GM23338 (cell line): ENCODE data around the gene SLC6A19. TPM values are rescaled to one million over a fixed set of nuclear protein-coding genes. Genes with fewer than 3 reads are reported as not detected.
A peak's percentile ranks its signal among the peaks of the same experiment; 100 is the strongest.

ENCODE experiments used
- ATAC-seq: fragments of 200-7000 bp; cut with Tn5 transposase; 3 replicates; pipeline ENCODE4 v1.9.1; 2020
- DNase-seq: peaks from one replicate; pipeline ENCODE4 v3.0.0-alpha.2; 2015; ENCODE audit warnings: low spot score
- H2AFZ ChIP-seq: fragments of 200-600 bp; sonication (generic); 2 replicates; pipeline ENCODE4 v1.8.0; 2016; ENCODE audit warnings: antibody characterized with exemption, mild to moderate bottlenecking, moderate library complexity
- H3F3A ChIP-seq: fragments of 200-600 bp; sonication (generic); replicated peaks from 2 replicates; pipeline ENCODE4 v1.8.0; 2017; ENCODE audit warnings: antibody characterized with exemption, mixed run types, low read depth
- H3K27ac ChIP-seq: fragments of 200-600 bp; sonication (generic); 2 replicates; pipeline ENCODE4 v1.6.1; 2016; ENCODE audit warnings: low read depth
- H3K27me3 ChIP-seq: fragments of 200-600 bp; sonication (generic); 2 replicates; pipeline ENCODE4 v1.8.0; 2016; ENCODE audit warnings: mild to moderate bottlenecking, mixed run types, moderate library complexity; ENCODE audit not compliant: insufficient read depth
- H3K36me3 ChIP-seq: fragments of 200-600 bp; sonication (generic); 2 replicates; pipeline ENCODE4 v1.8.0; 2016; ENCODE audit warnings: mild to moderate bottlenecking; ENCODE audit not compliant: insufficient read depth
- H3K4me1 ChIP-seq: fragments of 200-600 bp; sonication (generic); 2 replicates; pipeline ENCODE4 v1.8.0; 2016; ENCODE audit warnings: mild to moderate bottlenecking, moderate library complexity; ENCODE audit not compliant: insufficient read depth
- H3K4me2 ChIP-seq: fragments of 200-600 bp; sonication (generic); 2 replicates; pipeline ENCODE4 v1.7.1; 2017; ENCODE audit warnings: mixed run types
- H3K4me3 ChIP-seq: fragments of 200-600 bp; sonication (generic); 2 replicates; pipeline ENCODE4 v1.6.1; 2016; ENCODE audit warnings: mixed run types
- H3K79me2 ChIP-seq: fragments of 200-600 bp; sonication (generic); replicated peaks from 2 replicates; pipeline ENCODE4 v1.8.0; 2017; ENCODE audit warnings: mild to moderate bottlenecking; ENCODE audit not compliant: insufficient read depth
- H3K9me2 ChIP-seq: fragments of 200-600 bp; sonication (generic); 2 replicates; pipeline ENCODE4 v1.8.0; 2017; ENCODE audit not compliant: insufficient read depth
- H4K20me1 ChIP-seq: fragments of 200-600 bp; sonication (generic); replicated peaks from 2 replicates; pipeline ENCODE4 v1.8.0; 2017; ENCODE audit warnings: mild to moderate bottlenecking; ENCODE audit not compliant: insufficient read depth
- H3K27ac Mint-ChIP-seq: 2 replicates; pipeline ENCODE4 v1.8.0; 2020; ENCODE audit warnings: inconsistent platforms, mild to moderate bottlenecking, moderate library complexity, mixed read lengths
- H3K27me3 Mint-ChIP-seq: 3 replicates; pipeline ENCODE4 v1.8.0; 2022; ENCODE audit warnings: low read depth, mild to moderate bottlenecking, moderate library complexity, mixed read lengths, inconsistent platforms; ENCODE audit not compliant: insufficient read depth, poor library complexity
- H3K36me3 Mint-ChIP-seq: 3 replicates; pipeline ENCODE4 v1.8.0; 2021; ENCODE audit warnings: low read depth, mild to moderate bottlenecking, inconsistent platforms, moderate library complexity, mixed read lengths
- H3K4me1 Mint-ChIP-seq: 3 replicates; pipeline ENCODE4 v1.8.0; 2020; ENCODE audit warnings: mild to moderate bottlenecking, inconsistent platforms, mixed read lengths
- H3K4me3 Mint-ChIP-seq: 3 replicates; pipeline ENCODE4 v1.8.0; 2021; ENCODE audit warnings: moderate library complexity, mild to moderate bottlenecking, inconsistent platforms, mixed read lengths
- H3K9me3 Mint-ChIP-seq: 3 replicates; pipeline ENCODE4 v1.8.0; 2020; ENCODE audit warnings: moderate library complexity, mild to moderate bottlenecking, inconsistent platforms, mixed read lengths
- CREB1 ChIP-seq: fragments of 250-450 bp; sonication (Bioruptor Pico); IDR thresholded peaks from 2 replicates; pipeline ENCODE4 v1.5.0; 2020; ENCODE audit warnings: low read depth, mild to moderate bottlenecking, moderate library complexity
- CTCF ChIP-seq, 2 experiments: fragments of 200-600 bp in 1 of 2; sonication (generic) in 1 of 2; conservative IDR thresholded peaks; 2 replicates each; pipeline versions ENCODE4 v1.5.1 to v1.6.1; 2016 to 2017; ENCODE audit warnings: antibody characterized with exemption in 2 of 2, low read depth in 2 of 2, mild to moderate bottlenecking in 2 of 2, moderate library complexity in 1 of 2
- JUNB ChIP-seq: IDR thresholded peaks from one replicate; pipeline ENCODE4 v1.6.1; 2016; ENCODE audit warnings: antibody characterized with exemption; ENCODE audit not compliant: unreplicated experiment
- NANOG ChIP-seq: IDR thresholded peaks from 2 replicates; pipeline ENCODE4 v1.6.1; 2016; ENCODE audit warnings: antibody characterized with exemption, borderline replicate concordance
- POLR2AphosphoS5 ChIP-seq: IDR thresholded peaks from 2 replicates; pipeline ENCODE4 v1.6.1; 2016; ENCODE audit warnings: antibody characterized with exemption, low read depth
- STAT1 ChIP-seq: IDR thresholded peaks from one replicate; pipeline ENCODE4 v1.6.1; 2016; ENCODE audit warnings: antibody characterized with exemption; ENCODE audit not compliant: unreplicated experiment
- ZNF114 ChIP-seq: fragments of 250-450 bp; sonication (Bioruptor Pico); IDR thresholded peaks from 2 replicates; pipeline ENCODE4 v1.5.0; 2020; ENCODE audit warnings: mild to moderate bottlenecking, moderate library complexity
- ZNF462 ChIP-seq: fragments of 250-450 bp; sonication (Bioruptor Pico); IDR thresholded peaks from 2 replicates; pipeline ENCODE4 v1.5.0; 2020; ENCODE audit warnings: mild to moderate bottlenecking, moderate library complexity
- polyA plus RNA-seq: library from polyadenylated mRNA; unstranded; fragments of >200 nt; fragmentation: Nextera tagmentation; extraction: Ambion mirVana; gene quantifications from 2 replicates; pipeline ENCODE4 v1.2.1, GENCODE V29; 2016
- total RNA-seq: library from RNA; depleted of rRNA; stranded (reverse); fragments of >200 nt; shearing (Covaris generic); gene quantifications from 2 replicates; pipeline ENCODE4 v1.2.3, GENCODE V29; 2014
- TF ChIP-seq, protein P1 (sequence below): IDR thresholded peaks from one replicate; pipeline ENCODE4 v1.6.1; 2018; ENCODE audit warnings: antibody characterized with exemption; ENCODE audit not compliant: unreplicated experiment
- TF ChIP-seq, protein P2 (sequence below): IDR thresholded peaks from 2 replicates; pipeline ENCODE4 v1.6.1; 2016; ENCODE audit warnings: antibody characterized with exemption

SLC6A19 gene
- total and polyA plus RNA-seq, 2 experiments from 2014 or later = not detected

GRCh38 chr5:1217596-1218206 is 16.3 kb downstream of the SLC6A19 start:
- Histone ChIP-seq H3K36me3 (no peaks in the 10 kb centered on the region), H3K4me1 (no peaks in the 10 kb centered on the region), H3K4me3 (no peak overlapping the region), H3K4me2 (no peak overlapping the region), H4K20me1 (no peaks in the 10 kb centered on the region), H3K79me2 (no peaks in the 10 kb centered on the region), H3K27ac (no peak overlapping the region), H3F3A (peaks cover 10% of the 10 kb centered on the region), H3K9me2 (peaks cover 4% of the 10 kb centered on the region; the same call in 1 of the 2 replicates), H2AFZ (no peak overlapping the region), H3K27me3 (no peaks in the 10 kb centered on the region)
- peaks cover 3% of the 10 kb centered on the region for H3K27me3 Mint-ChIP-seq
- no peak overlapping the region for H3K4me3 Mint-ChIP-seq
- no peaks in the 10 kb centered on the region; the same call in 2 of the 3 replicates for H3K36me3 Mint-ChIP-seq
- peaks cover 3% of the 10 kb centered on the region; the same call in 2 of the 3 replicates for H3K9me3 Mint-ChIP-seq
- DNase-seq = no peak
- peaks cover under 1% of the 10 kb centered on the region; the same call in 2 of the 3 replicates for H3K4me1 Mint-ChIP-seq
- TF ChIP-seq, protein P1, sequence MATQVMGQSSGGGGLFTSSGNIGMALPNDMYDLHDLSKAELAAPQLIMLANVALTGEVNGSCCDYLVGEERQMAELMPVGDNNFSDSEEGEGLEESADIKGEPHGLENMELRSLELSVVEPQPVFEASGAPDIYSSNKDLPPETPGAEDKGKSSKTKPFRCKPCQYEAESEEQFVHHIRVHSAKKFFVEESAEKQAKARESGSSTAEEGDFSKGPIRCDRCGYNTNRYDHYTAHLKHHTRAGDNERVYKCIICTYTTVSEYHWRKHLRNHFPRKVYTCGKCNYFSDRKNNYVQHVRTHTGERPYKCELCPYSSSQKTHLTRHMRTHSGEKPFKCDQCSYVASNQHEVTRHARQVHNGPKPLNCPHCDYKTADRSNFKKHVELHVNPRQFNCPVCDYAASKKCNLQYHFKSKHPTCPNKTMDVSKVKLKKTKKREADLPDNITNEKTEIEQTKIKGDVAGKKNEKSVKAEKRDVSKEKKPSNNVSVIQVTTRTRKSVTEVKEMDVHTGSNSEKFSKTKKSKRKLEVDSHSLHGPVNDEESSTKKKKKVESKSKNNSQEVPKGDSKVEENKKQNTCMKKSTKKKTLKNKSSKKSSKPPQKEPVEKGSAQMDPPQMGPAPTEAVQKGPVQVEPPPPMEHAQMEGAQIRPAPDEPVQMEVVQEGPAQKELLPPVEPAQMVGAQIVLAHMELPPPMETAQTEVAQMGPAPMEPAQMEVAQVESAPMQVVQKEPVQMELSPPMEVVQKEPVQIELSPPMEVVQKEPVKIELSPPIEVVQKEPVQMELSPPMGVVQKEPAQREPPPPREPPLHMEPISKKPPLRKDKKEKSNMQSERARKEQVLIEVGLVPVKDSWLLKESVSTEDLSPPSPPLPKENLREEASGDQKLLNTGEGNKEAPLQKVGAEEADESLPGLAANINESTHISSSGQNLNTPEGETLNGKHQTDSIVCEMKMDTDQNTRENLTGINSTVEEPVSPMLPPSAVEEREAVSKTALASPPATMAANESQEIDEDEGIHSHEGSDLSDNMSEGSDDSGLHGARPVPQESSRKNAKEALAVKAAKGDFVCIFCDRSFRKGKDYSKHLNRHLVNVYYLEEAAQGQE = no peak
- TF ChIP-seq, protein P2, sequence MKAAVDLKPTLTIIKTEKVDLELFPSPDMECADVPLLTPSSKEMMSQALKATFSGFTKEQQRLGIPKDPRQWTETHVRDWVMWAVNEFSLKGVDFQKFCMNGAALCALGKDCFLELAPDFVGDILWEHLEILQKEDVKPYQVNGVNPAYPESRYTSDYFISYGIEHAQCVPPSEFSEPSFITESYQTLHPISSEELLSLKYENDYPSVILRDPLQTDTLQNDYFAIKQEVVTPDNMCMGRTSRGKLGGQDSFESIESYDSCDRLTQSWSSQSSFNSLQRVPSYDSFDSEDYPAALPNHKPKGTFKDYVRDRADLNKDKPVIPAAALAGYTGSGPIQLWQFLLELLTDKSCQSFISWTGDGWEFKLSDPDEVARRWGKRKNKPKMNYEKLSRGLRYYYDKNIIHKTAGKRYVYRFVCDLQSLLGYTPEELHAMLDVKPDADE = no peak
- TF ChIP-seq ZNF462 (CRISPR knock-in tag) = no peak
- no peak for TF ChIP-seq ZNF114 (CRISPR knock-in tag)
- TF ChIP-seq POLR2AphosphoS5 = no peak
- no peak for TF ChIP-seq JUNB
- no peak for TF ChIP-seq STAT1
- TF ChIP-seq NANOG = no peak
- no peak for TF ChIP-seq CREB1 (CRISPR knock-in tag)
- TF ChIP-seq CTCF (conservative IDR thresholded peaks at IDR 0.05; ENCODE audit: low read depth in 2 of 2) = no peak
- H3K27ac Mint-ChIP-seq = no peak overlapping the region
- ATAC-seq = peak; percentile 80
